ENCODE data around the gene OPALIN.

The OPALIN gene

DNA sequence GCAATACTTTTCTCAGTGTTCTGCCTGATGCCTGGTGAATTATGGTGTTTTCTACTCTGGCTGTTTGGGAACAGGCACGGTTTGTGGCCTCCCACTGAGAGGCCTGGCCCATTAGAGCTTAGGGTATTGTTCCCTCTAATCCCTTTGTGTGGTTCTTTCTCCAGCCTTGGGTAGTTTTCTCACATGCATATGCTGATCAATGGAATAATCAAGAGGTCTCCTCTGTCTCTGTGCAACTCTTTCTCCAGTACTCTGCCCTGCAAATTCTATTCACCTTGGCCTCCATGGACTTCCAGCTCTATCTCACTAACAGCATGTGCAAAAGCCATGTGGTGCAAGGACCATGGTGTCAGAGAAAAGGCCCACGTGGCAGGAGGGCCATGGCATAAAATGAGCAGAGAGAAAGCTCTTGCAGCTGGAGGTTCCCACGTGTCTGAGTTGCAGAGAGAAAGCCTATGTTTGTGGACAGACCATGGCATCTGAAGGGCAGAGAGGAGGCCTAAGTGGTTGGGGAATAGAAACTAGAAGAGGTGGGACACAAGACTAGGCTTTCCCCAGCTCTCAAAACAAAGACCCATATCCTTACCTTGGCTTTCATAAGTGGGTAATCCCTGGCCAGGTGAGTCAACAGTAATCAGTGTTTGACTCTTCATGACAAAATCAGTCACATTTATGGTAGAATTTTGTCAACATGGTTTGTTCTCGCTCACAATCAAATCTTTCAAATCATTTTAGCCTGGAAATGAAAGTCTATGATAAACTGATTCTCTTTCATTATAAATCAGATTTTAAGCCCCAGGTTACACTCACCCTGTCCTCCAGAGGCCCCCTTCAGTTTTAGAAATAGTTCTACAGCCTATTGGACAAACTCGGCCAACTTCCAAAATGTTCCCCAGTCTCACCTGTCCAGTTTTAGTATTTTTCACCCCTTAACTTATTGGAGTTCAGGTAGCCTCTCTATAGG lies 17.3 kb downstream of the OPALIN start:
- in situ Hi-C loops (cut with HindIII; ENCODE audit: low sequenced_read_pairs), result no loop called here
- TF ChIP-seq, protein P1, sequence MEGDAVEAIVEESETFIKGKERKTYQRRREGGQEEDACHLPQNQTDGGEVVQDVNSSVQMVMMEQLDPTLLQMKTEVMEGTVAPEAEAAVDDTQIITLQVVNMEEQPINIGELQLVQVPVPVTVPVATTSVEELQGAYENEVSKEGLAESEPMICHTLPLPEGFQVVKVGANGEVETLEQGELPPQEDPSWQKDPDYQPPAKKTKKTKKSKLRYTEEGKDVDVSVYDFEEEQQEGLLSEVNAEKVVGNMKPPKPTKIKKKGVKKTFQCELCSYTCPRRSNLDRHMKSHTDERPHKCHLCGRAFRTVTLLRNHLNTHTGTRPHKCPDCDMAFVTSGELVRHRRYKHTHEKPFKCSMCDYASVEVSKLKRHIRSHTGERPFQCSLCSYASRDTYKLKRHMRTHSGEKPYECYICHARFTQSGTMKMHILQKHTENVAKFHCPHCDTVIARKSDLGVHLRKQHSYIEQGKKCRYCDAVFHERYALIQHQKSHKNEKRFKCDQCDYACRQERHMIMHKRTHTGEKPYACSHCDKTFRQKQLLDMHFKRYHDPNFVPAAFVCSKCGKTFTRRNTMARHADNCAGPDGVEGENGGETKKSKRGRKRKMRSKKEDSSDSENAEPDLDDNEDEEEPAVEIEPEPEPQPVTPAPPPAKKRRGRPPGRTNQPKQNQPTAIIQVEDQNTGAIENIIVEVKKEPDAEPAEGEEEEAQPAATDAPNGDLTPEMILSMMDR (IDR thresholded peaks at IDR 0.05; ENCODE audit: low read depth, low read length, missing control alignments), result no peak
- DNase-seq (ENCODE audit: low read depth), result no peak
- H3K4me3 ChIP-seq (ENCODE audit: low read depth, low read length), result no peak overlapping the region

DNA sequence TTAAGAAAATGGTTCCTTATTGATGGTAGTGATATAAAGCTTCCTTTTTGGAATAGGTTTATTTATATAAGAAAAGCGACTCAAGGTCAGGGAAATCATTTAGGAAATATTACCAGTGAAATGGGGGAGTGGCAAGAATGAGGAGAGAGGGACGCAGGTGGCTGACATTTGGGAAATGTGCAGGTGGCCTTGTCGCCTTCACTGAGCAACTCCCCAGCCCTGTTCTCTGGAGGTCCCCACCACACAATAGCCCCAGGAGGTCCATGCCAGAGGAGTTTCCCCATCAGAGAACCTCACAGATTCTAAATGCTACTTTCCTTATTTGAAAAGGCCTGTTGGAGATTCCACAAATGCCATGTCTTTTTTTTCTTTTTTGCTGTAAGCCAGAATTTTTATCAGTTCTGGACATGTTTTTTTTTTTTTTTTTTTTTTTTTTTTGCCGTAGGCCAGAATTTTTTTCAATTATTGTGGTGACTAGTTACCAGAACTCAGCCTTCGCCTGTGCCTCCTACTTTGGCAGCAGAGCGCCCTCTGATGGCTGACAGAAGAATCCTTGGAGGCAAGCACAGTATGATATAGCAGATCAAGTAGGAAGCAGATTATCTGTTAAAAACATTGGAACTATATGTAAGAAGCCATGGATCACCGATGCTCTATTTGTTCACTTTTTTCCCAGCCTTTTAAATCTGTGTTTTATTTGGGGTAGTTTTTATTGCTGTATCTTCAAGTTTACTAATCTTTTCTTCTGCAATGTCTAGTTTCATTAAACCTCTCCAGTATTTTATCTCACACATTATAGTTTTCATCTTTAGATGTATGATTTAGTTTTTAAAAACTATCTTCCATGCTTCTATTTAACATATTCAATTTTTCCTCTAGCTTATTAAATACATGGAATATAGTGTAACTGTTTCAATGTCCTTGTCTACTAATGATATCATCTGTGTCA lies 18.6 kb downstream of the OPALIN start:
- TF ChIP-seq, protein P1 (IDR thresholded peaks at IDR 0.05; ENCODE audit: low read depth, low read length, missing control alignments), result peak; percentile 79
- peak; percentile 19 for DNase-seq (ENCODE audit: low read depth)
- H3K4me3 ChIP-seq (ENCODE audit: low read depth, low read length), result no peak overlapping the region
- in situ Hi-C loops (cut with HindIII; ENCODE audit: low sequenced_read_pairs), result no loop called here

DNA sequence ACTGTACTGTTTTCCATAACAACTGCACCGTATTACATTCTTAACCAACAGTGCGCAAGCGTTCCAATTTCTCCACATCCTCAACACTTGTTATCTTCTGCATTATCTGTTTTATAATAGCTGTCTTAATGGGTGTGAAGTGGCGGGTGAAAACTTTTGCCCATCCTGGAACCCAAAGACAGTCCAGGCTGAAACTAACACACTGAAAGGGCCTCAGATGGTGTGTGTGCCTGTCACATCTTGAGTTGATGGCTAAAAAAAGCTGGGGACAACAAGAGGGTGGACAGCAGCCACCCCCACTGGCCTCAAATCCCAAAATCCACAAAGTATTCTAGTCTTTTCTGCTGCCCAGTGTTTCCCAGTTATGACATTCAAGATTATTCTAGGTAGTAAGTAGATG lies 19.4 kb downstream of the OPALIN start:
- in situ Hi-C loops (cut with HindIII; ENCODE audit: low sequenced_read_pairs), result no loop called here
- TF ChIP-seq, protein P1 (IDR thresholded peaks at IDR 0.05; ENCODE audit: low read depth, low read length, missing control alignments), result no peak
- no peak for DNase-seq (ENCODE audit: low read depth)
- no peak overlapping the region for H3K4me3 ChIP-seq (ENCODE audit: low read depth, low read length)

DNA sequence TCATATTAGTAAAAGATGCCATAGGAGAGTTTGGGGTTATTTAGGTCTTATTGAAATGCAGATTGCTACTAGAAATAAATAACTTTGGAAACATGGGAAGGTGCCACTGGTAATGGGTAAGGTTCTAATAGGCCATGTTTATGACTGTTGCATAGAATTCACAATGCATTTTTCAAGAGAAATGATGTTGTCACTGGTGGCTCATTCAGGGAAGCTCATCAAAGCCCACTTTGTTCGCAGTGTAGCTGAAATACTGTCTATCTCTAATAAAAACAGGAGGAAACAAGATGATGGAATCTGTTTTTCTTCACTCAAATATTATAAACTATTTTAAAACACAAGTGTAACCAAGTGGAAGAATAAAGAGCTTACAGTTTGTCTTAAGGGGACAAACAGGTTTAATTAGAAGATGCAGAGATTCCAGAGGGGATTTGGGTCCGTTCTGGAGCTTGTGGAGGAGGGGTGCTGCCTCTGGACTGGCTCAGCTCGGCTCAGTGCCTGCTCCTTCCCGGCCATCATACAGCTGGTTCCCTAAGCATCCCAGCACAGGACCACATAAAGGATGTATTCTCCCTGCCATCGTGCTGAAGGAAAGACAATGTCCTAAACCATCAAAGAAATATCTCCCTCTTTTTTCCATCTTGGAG lies 20.4 kb downstream of the OPALIN start:
- no peak for DNase-seq (ENCODE audit: low read depth)
- in situ Hi-C loops (cut with HindIII; ENCODE audit: low sequenced_read_pairs), result no loop called here
- no peak overlapping the region for H3K4me3 ChIP-seq (ENCODE audit: low read depth, low read length)
- TF ChIP-seq, protein P1 (IDR thresholded peaks at IDR 0.05; ENCODE audit: low read depth, low read length, missing control alignments), result no peak

DNA sequence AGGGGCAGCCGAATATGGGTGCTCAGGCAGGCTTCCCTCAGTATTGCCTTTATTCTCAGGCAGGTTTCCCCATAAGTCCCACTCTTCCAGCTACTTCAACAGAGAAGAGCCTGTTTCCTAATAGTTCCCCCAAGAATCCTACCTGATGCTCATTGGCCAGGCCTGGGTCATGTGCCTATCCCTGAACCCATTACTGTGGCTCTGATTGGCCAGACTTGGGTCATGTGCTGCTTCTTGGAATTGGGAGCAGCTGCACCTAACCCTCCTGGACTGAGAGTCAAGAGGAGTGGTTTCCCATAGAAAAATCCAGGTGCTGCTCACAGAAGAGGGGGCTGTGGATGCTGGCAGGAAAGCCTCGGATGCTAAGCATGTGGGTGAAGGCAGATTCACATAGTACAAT lies 21.7 kb downstream of the OPALIN start:
- in situ Hi-C loops (cut with HindIII; ENCODE audit: low sequenced_read_pairs), result no loop called here
- no peak overlapping the region for H3K4me3 ChIP-seq (ENCODE audit: low read depth, low read length)
- DNase-seq (ENCODE audit: low read depth), result no peak
- TF ChIP-seq, protein P1 (IDR thresholded peaks at IDR 0.05; ENCODE audit: low read depth, low read length, missing control alignments), result no peak

All from astrocyte of the cerebellum (primary cell).